Measurements from ENCODE around the gene AEBP2.

GRCh38 chr12:19539836-19540235, 100.5 kb downstream of the AEBP2 start:
- no peak for TF ChIP-seq CTCF (IDR thresholded peaks at IDR 0.05; ENCODE audit: insufficient read depth, low read length, poor library complexity, severe bottlenecking)
- TF ChIP-seq EZH2phosphoT487 (conservative IDR thresholded peaks at IDR 0.05; ENCODE audit: low read length): no peak
